ENCODE measurements around the gene SETBP1.

The SETBP1 gene

GRCh38 chr18:44735096-44735495 is 54.4 kb downstream of the SETBP1 start:
- H3K4me3 ChIP-seq (ENCODE audit: low read depth, low read length), result no peak overlapping the region
- TF ChIP-seq CTCF (IDR thresholded peaks at IDR 0.05; ENCODE audit: low read depth, low read length, missing control alignments), result no peak
- DNase-seq (ENCODE audit: low read depth), result no peak

GRCh38 chr18:44736664-44737380 is 56.1 kb downstream of the SETBP1 start:
- no peak for DNase-seq (ENCODE audit: low read depth)
- TF ChIP-seq CTCF (IDR thresholded peaks at IDR 0.05; ENCODE audit: low read depth, low read length, missing control alignments), result no peak
- H3K4me3 ChIP-seq (ENCODE audit: low read depth, low read length), result no peak overlapping the region

- no peak for DNase-seq (ENCODE audit: low read depth)
- no peak overlapping the region for H3K4me3 ChIP-seq (ENCODE audit: low read depth, low read length)
- no peak for TF ChIP-seq CTCF (IDR thresholded peaks at IDR 0.05; ENCODE audit: low read depth, low read length, missing control alignments)
Observed at GRCh38 chr18:44737623-44738022, 56.9 kb downstream of the SETBP1 start.

GRCh38 chr18:44740000-44740399 is 59.3 kb downstream of the SETBP1 start:
- no peak for TF ChIP-seq CTCF (IDR thresholded peaks at IDR 0.05; ENCODE audit: low read depth, low read length, missing control alignments)
- no peak for DNase-seq (ENCODE audit: low read depth)
- H3K4me3 ChIP-seq (ENCODE audit: low read depth, low read length), result no peak overlapping the region

- no peak for DNase-seq (ENCODE audit: low read depth)
- H3K4me3 ChIP-seq (ENCODE audit: low read depth, low read length), result no peak overlapping the region
- no peak for TF ChIP-seq CTCF (IDR thresholded peaks at IDR 0.05; ENCODE audit: low read depth, low read length, missing control alignments)
Observed at GRCh38 chr18:44741085-44741484, 60.4 kb downstream of the SETBP1 start.

GRCh38 chr18:44741511-44741910 is 60.8 kb downstream of the SETBP1 start:
- no peak for TF ChIP-seq CTCF (IDR thresholded peaks at IDR 0.05; ENCODE audit: low read depth, low read length, missing control alignments)
- no peak overlapping the region for H3K4me3 ChIP-seq (ENCODE audit: low read depth, low read length)
- no peak for DNase-seq (ENCODE audit: low read depth)

GRCh38 chr18:44742126-44742525 is 61.4 kb downstream of the SETBP1 start:
- no peak for DNase-seq (ENCODE audit: low read depth)
- H3K4me3 ChIP-seq (ENCODE audit: low read depth, low read length), result no peak overlapping the region
- TF ChIP-seq CTCF (IDR thresholded peaks at IDR 0.05; ENCODE audit: low read depth, low read length, missing control alignments), result no peak

Data from GM12864 (cell line).